GM19025 (cell line): Measurements from ENCODE around the gene MAST4.

Source experiments
- ATAC-seq: cut with Tn5 transposase; IDR thresholded peaks from one replicate; pipeline ENCODE4 v1.9.1; 2021; ENCODE audit warnings: mild to moderate bottlenecking, low read depth, moderate library complexity; ENCODE audit not compliant: unreplicated experiment

Gene MAST4

DNA sequence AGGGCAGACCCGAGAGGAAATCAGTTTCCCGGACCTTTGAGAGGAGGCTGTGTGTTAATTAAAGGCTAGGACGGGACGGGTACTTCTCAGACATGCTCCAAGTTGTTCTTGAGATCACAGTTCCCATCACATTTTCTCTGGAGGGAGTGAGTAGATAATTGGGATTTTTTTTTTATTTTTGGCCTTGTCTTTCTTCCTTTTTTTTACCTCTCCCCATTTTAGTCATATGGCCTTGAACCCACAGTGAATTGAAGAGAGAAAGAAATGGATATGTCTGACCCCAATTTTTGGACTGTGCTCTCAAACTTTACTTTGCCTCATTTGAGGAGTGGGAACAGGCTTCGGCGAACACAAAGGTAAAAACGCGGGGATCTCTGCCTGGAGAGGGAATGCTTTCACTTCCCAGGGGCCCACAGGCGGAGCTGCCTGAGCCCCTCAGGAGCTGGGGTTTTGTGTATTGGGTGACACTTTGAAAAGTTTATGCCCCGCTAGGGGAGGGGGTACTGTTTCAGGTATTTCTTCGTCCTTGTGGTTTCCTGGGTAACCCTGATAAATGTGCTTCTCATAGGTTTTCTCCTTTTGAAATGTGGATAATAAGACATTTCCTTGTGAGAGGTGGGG lies 408.6 kb downstream of the MAST4 start:
- ATAC-seq, result no peak

DNA sequence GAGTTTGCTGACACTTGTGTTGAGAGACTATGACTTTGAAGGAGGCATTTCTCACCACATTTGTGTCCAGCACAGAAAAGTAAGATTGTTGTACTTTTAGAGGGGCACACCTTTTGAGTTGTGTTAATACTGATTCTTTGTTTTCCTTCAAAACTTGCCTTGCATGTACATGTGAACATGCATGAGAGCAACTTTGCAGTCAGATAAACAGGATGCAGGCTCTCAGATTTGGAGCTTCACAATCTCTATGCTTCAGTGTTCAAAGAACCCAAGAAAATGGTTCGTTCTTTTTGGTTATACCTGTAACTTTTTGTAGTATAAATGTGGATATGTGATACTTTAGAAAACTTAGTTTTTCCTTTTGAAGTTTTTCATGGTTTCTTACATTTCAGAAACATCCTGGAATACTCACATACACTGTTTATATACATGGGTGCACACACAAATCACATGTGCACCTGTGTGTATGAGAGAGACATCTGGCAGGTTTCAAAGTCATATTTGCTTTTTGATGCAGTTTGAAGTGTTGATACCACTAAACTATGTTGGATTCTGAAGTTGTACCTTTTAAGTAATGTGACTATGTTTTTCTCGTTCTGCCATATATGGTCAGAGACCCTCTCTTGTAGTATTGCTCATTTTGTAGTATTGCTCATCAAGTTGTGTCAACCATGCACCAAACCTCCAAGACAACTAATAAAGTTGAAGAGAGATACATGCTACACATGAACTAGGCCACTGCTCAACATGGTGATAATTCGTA lies 409.7 kb downstream of the MAST4 start:
- ATAC-seq, result no peak

DNA sequence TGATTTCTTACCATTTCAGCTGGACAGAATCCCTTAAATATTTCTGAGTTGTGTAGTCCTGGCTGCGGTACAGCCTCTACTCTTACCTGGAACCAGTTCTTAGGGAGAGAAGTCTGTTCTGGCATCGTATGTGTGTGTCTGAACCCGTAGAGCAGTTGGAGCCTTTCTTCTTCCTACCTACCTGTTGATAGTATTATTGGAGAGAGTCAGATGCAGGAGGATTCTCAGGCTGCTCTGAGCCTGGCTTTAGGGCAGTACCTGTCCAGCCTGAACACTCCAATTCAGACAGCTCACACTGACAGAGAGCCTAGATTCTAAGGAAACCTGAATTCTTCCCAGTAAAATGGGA lies 410.3 kb downstream of the MAST4 start:
- ATAC-seq, result no peak

DNA sequence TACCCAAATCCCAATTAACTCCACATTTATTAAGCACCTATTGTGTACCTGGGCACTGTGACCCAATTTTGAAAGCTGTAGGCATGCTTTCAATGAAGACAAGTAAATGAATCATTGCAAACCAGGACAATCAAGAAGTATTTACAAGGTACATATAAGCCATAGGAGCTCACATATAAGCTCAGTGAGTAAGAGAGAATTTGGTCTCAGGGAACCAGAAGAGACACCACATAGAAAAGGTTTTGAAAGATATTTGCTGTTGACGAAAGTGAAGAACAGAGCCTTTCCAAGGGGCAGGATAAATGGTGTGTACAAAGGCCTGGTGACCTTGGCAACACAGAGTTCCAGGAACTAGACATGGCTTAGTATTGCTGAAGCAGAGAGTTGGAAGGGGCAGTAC lies 412.8 kb downstream of the MAST4 start:
- ATAC-seq, result no peak

DNA sequence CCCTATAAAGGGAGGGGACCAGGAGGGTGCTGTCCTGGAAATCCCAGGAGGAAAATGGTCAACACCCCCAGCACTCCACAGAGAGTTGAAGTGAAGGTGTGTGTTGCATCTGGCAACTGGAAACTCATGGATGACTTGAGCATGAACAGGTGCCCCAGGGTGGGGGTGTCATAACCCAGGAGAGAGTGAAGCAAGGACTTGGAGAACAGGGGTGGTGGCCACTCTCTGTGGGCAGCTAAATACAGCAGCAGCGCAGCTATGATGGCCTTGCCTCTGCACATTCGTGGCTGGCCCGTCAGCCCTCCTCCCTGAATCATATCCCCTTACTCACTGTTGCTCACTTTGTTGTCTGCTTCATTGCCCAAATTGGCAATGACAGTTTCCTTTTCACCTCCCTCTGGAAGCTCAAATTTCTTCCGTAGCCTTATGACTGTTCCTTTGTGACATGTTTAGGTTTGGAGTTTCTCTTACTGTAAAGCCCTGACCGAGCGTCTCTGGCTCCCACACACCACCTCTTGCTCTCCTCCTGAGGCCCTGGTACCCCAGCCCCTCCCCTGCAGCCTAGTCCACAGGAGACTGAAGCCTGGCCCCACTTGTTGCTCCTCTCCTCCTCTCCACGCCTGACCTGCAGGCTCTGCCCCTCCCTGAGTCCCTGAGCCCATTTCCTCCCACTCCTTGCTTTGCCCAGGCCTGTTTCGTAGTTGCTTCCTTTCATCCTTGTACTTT lies 414.7 kb downstream of the MAST4 start:
- no peak for ATAC-seq

DNA sequence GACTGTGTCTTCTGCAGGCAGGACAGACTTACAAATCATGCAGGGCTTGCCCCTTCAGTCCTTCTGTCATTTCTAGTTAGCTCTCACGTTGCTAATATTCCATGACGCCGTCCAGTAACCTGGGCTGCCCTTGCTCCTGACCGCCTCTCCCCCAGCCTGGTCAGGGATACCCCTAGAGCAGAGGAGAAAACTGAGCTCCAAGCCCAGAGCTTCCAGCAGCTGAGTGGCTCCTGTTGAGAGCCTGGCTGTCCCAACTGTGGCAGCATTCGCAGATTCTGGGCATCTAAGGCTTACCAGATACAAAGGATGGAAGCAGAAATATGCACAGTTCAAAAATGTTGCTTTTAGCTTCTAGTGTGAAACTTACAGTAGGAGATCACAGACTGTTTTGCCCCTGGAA lies 415.2 kb downstream of the MAST4 start:
- no peak for ATAC-seq

DNA sequence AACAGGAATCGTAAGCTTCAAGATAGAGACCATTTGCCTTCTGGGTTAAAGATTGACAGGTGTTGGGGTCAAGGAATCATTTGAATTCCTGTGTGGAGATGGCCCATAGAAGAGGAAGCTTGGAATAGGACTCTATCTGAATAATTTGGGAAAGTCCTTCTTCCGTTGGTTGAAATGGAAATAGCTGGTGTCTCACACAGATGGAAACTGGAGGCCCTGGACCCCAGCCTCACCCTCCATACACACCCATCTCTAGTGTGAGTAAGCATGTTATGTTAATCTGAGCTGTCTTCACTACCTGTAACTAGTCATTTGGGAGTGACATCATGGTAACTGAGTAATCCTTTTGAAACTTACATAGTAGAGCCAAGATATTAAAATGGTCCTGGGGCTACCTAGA lies 416.0 kb downstream of the MAST4 start:
- no peak for ATAC-seq

DNA sequence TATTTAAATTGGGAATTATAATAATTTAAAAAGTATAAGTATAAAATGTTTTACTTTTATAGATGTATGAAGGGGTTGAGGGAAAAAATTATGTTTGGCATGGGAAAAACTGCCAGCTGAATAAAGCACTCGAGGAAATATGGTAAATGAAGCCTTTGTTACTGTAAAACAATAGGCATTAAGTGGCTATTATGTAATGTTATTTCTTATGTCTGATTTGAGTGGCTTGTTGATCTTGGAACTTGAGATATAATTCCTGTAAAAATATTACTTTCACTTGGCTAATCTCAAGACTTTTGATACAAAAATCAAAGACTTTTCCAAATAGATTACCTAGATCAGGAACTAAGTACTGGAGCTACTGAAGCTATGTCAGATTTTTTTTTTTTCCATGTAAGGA lies 417.5 kb downstream of the MAST4 start:
- no peak for ATAC-seq

DNA sequence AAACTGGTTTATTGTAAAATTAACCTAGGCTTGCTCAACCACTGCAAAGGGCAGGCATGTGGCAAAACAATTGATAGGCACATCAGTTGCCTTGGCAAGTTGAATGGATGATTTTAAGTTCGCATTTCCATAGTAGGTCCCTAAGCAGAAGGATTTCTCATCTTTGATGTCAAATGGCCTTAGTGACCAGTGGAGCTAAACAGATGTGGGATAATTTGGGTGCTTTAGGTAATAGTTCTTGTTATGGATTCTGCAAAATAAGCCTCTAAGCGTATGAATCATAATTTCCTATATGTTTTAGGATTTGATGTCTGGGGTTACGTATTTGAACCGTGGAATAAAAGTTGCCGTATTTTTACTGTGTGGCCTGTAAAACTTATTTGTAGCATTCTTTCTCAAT lies 418.0 kb downstream of the MAST4 start:
- ATAC-seq, result no peak

DNA sequence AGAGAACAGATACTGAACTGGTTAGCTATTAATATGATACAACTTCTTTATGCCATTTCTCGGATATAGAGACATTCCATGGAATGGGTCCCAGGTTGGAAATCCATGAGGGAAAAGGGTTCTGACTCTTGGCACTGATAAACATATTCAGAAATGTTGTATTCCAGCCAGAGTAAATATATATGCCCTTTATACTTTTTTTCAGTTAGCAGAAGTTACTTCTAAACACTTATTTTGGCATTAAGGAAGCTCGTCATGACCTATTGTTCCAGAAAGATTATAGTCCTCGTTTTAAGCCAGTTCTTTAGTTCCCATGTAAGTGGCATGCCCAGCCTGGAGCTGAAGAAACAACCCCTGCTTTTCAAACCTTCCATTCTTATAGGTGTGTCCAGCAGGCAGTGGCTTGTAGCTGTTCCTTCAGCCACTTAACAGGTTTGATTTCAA lies 418.8 kb downstream of the MAST4 start:
- ATAC-seq, result no peak

DNA sequence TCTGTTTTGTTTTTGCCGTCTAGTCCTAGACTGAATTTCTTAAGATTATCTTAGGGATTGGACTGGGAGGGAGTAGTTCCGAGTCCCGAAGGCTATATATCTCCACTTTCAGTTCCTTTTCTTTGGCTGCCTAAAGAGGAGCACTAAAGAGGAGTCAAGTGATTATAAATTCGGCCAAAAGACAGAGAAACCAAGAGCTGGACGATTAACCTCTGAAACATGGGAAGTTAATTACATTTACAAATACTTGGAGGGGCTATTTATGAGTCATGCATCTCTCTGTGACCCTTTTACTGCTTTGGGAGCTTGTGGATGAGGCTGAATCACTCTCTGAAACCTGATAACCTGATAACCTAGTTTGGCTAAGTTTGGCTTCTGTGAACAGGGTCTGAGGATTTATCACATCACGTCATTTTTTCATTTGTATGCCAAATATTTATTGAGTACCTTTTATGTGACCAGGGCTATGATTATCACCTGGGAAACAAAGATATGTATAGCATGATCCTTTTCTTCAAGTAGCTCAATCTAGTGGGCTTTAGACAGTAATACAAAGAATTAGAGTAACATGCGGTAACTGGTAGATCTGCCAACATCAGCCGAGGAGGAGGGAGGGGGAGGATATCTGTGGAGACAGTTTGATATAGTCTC lies 419.5 kb downstream of the MAST4 start:
- no peak for ATAC-seq

DNA sequence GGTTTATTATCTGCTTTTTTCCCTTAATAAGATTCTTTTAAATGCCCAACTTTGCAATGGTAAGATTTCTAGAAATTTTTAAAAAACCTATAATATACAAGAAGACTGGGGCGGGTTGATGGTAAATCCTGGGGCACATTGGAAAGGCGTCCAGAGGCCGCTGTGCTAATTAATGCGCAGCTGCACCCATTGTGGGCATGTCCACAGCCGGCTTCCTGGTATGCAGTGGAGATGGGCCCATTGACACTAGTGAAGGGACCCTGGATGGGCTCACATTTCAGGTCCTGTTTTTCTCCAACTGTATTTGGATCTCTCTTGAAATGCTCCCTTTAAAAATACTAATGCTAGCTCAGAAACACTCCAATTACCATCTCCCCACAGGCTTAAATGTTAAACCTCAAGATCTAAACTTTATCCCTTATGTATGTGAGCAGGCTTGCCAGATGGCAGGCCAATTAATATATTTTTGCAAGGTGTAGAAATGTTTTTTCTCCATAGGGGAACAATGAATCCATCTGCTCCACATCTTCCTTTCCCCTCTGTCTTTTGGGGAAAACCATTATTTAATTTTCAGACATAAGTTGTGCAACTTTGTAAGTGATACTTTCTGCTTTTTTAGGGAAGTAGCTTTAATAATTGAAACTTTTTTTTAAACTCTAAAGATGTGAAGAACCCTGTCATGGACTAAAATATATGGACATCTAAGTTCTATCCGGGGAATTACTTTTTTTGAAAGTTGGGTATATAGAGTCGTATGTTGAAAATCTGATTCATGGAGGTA lies 423.1 kb downstream of the MAST4 start:
- ATAC-seq, result no peak

DNA sequence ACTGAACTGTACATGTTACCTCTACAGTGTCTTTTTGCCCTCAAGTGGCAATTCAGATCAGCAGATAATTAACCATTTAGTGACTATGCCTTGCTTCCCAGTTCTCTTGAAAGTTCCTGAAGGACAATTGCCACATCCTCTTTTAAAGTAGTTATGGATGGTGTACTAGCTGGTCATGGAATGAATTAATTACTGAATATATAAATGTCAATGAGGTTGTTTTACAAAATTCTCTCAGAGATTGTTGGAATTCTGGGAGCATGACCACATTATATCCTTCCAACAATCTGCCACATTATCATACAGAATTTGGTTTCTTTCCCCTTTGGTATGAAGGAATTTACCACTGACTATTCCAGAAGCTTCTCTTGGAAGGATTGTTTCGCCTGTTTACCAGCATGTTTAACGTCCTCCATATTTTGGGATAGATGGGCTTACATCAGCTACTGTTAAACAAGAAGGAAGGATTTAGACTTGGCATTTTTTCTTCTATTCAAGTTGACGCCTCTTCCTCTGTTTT lies 424.0 kb downstream of the MAST4 start:
- ATAC-seq, result no peak

DNA sequence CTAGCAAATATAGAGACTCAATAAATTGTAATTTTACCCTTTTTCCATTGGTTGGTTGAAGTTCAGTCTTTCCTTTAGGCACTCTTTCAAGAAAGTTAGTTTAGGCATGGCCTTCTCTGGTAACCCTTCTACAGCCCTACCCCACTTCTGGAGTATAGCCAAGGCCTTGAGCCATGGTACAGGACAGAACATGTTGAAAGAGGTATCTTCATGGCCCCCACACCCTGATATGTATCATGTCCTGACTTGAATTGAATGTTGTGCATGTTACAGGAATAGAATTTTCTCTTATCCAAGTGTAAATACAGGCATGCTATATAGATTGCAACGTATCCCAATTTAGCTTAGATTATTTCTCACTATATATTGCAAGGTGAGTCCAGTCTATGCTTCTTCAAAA lies 424.8 kb downstream of the MAST4 start:
- ATAC-seq, result no peak

DNA sequence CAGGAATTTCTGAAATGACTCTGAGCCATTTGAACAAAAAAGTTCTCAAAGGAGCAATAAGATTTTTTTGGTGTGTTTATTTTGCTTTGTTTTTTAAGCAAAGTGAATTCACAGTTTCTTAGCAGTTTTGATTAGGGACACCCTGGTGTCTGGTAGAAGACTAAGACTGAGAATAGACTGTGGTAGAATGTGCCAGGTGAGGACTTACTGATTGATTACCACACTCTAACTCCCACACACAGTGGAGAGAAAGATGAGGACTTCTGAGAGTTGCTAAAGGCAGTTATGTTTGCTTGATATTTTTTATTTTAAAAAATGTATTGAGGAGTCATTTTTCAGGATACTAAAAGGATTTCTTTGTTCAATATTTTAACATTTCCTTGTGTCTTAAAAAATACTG lies 425.3 kb downstream of the MAST4 start:
- ATAC-seq, result no peak

DNA sequence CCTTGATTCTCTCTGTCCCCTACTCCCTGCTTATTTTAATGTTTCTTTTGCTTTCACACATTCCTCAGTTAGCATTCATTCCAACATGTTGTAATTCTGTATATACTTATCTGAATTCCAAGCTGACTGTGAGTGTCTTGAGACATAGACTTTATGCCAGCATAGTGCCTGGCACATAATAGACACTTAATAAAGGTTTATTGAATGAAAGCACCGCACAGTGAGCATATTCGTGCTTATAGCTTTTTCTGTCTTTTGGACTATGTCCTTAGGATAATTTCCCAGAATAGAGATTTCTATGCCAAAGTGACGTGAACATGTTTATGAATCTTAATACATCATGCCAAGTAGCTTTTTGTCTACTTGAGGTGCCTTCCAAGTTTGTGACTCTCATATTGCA lies 425.8 kb downstream of the MAST4 start:
- no peak for ATAC-seq

DNA sequence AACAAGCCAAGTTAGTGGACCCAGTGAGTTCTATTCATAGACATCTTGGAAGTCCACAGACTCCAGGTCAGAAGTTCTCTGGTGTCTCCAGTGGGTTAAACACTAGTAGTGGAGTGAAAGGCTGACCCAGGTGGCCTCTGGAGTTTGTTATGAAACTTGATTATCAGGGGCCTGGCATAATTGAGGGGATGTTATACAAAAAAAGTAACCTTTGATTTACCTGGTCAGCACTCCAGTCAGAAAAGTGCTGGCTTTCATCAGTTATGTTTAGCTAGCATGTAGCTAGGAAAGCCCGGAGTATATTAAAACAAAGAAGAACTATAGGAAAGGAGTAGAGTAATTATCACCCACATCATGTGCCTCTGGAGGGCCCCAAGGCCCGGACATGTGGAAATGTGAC lies 429.3 kb downstream of the MAST4 start:
- no peak for ATAC-seq

DNA sequence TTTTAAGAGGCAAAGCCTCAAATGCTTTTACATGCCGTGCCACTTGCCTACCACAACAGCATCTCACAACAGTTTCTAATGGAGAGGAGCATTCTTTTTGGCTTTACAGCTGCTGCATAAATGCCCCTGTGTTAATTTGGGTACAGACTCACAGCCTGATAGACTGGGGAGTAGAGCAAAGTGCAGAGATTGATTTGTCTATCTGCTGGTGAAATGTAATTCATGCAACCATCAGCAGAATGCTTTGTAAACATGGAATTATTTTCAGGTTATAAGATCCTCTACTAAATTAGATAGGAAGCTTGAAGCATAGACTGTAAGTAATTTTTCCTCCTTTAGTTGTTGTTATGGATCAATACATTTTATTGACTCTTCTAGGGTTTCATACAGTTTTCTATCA lies 430.1 kb downstream of the MAST4 start:
- no peak for ATAC-seq

DNA sequence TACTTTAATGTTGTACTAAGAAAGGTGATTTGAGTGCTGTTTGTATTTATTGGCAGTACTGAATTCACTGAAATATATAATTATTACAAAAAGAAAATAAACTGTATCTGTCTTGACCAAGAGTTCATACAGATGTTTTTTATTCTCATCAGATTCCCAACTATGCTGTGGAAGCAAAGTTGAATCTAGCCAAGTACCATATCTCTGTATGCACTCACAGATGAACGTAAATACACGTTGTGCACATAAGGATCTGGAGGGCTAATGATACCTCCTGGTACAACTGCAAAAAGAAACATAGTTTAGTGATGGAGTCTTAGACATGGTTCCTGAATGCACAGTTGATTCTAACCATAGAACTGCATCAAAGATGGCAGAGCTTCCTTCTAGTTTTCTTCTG lies 431.0 kb downstream of the MAST4 start:
- ATAC-seq, result no peak

DNA sequence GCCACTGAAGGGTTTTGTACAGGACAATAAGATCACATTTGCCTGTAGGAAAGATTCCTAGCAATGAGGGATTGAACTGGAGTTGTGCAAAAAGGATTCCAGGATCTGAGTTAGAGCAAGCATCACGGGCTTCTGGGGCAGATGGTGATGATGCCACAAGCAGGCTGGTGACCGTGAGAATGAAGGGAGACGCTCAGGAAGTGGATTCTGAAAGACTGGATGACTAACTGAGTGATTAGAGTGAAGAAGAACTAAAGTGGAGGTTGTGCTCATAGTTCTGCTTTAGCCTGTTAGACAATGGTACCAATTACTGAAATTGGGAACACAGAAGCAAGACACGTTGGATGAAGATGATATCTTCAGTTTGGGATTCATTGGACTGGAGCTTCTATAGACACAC lies 432.2 kb downstream of the MAST4 start:
- no peak for ATAC-seq
